Spleen (tissue), 11 donors: Measurements from ENCODE around the gene PTGES2. TPM values are rescaled to one million over a fixed set of nuclear protein-coding genes. Genes with fewer than 3 reads are reported as not detected.
A peak's percentile ranks its signal among the peaks of the same experiment; 100 is the strongest.

Source experiments
- DNase-seq: peaks from one replicate; pipeline ENCODE4 v3.0.0-alpha.2; 2020
- H3K27ac ChIP-seq, 8 donors: fragments of 200-600 bp; sonication (generic) in 7 of 8; 1 replicate in 4 of 8; 2 replicates in 4 of 8; pipeline versions ENCODE4 v1.5.0 to v1.8.0; 2016 to 2021; ENCODE audit warnings: inconsistent platforms in 4 of 8, mild to moderate bottlenecking in 4 of 8, moderate library complexity in 1 of 8
- H3K27me3 ChIP-seq, 7 donors: fragments of 200-600 bp; sonication (generic) in 6 of 7; replicated peaks in 1 of 7; 1 replicate in 4 of 7; 2 replicates in 3 of 7; pipeline versions ENCODE4 v1.5.0 to v1.8.0; 2016 to 2021; ENCODE audit warnings: inconsistent platforms in 3 of 7, mild to moderate bottlenecking in 1 of 7
- H3K36me3 ChIP-seq, 6 donors: fragments of 200-600 bp; sonication (generic) in 5 of 6; 1 replicate in 4 of 6; 2 replicates in 2 of 6; pipeline versions ENCODE4 v1.5.0 to v1.8.0; 2016 to 2021; ENCODE audit warnings: inconsistent platforms in 2 of 6
- H3K4me1 ChIP-seq, 6 donors: fragments of 200-600 bp; sonication (generic) in 5 of 6; 1 replicate in 3 of 6; 2 replicates in 3 of 6; pipeline versions ENCODE4 v1.5.0 to v1.8.0; 2016 to 2021; ENCODE audit warnings: inconsistent platforms in 3 of 6
- H3K4me3 ChIP-seq, 8 donors: fragments of 200-600 bp; sonication (generic) in 7 of 8; 1 replicate in 4 of 8; 2 replicates in 4 of 8; pipeline versions ENCODE4 v1.5.0 to v1.8.0; 2016 to 2021; ENCODE audit warnings: inconsistent platforms in 4 of 8, mild to moderate bottlenecking in 4 of 8, moderate library complexity in 2 of 8
- H3K9me3 ChIP-seq, 8 donors: fragments of 200-600 bp; sonication (generic) in 7 of 8; 1 replicate in 4 of 8; 2 replicates in 4 of 8; pipeline versions ENCODE4 v1.5.0 to v1.8.0; 2016 to 2021; ENCODE audit warnings: inconsistent platforms in 4 of 8
- POLR2A ChIP-seq, 3 donors: fragments of 450-650 bp; IDR thresholded peaks; one replicate each; pipeline ENCODE4 v1.5.1; 2017; ENCODE audit warnings: antibody characterized with exemption in 3 of 3, mild to moderate bottlenecking in 1 of 3
- POLR2AphosphoS5 ChIP-seq, 3 donors: sonication (generic); formaldehyde crosslinking; IDR thresholded peaks; one replicate each; pipeline ENCODE4 v1.5.1; 2017; ENCODE audit warnings: antibody characterized with exemption in 3 of 3
- WGBS, 5 donors: extraction: QIAGEN DNeasy Blood & Tissue Kit in 3 of 5; methylation state at CpG; one replicate each; pipeline versions ENCODE4 v1.1.5 to v1.1.7; 2013 to 2018; 5-methylcytosine and 5-hydroxymethylcytosine counted together
- intact Hi-C: fragments of 100-400 bp; cut with DNase I; formaldehyde crosslinking; loops from one replicate; pipeline ENCODE4 v1.15.0; 2023; ENCODE audit warnings: low total_unique reads
- polyA plus RNA-seq, 3 donors: library from polyadenylated mRNA; stranded (reverse); fragments of 200-250 nt; gene quantifications; one replicate each; pipeline ENCODE4 v1.2.1, GENCODE V29; 2013
- total RNA-seq, 7 donors: library from RNA; depleted of rRNA in 3 of 7; stranded (reverse); fragments of >200 nt in 3 of 7; fragmentation: NEBNext Ultra II Directional in 4 of 7; extraction: Animal tissue kit (Norgen Biotek cat#: 25700) in 4 of 7; gene quantifications; one replicate each; pipeline versions ENCODE4 v1.1.0 to v1.2.1, GENCODE V29; 2016 to 2021
- TF ChIP-seq, protein P1 (sequence below), 11 experiments: fragments of 200-600 bp in 7 of 11; fragments of 450-650 bp in 4 of 11; sonication (generic) in 4 of 11; IDR thresholded peaks in 8 of 11; conservative IDR thresholded peaks in 3 of 11; 1 replicate in 7 of 11; 2 replicates in 4 of 11; pipeline versions ENCODE4 v1.4.0 to v1.8.0; 2016 to 2021; ENCODE audit warnings: antibody characterized with exemption in 11 of 11, inconsistent platforms in 4 of 11, mild to moderate bottlenecking in 1 of 11
- donor health status: healthy with polysubstance abuse.
- donor health status: DM: no; HTN: no; CAD: no; lungs with moderate emphysema.
- donor health status: DM: no; HTN: no; CAD: no.
- donor health status: Bipolar disorder and iron deficiency.
- donor health status: healthy.
- donor health status: DM: no; HTN: no; CAD: no.
- donor health status: DM: yes; HTN: yes; CAD: no.

PTGES2 gene
- total and polyA plus RNA-seq, 10 donors, result 45.2 to 71.2 (median 56.5) TPM

DNA sequence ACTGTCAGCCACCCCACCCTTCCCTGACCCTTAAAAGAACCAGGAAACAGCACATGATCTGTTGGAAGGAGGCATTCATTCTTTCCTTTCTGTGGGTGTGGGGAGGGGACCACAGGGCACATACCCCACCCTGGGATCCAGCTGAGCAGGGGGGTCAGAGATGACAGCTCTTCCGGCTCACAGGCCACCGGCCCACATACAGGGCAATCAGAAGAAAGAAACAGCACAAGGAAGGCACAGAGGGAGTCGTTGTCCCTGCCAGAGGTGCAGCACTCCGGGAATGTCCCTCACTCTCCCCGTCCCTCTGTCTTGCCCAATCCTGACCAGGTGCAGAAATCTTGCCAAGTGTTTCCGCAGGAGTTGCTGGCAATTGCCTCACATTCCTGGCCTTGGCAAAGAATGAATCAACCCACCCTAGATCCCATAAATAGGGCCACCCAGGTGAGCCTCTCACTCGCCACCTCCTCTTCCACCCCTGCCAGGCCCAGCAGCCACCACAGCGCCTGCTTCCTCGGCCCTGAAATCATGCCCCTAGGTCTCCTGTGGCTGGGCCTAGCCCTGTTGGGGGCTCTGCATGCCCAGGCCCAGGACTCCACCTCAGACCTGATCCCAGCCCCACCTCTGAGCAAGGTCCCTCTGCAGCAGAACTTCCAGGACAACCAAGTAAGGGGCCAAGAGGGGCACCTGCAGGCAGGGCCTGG is 21.6 kb upstream of the PTGES2 start, which contains the start of gene LCN2:
Gene LCN2, plus strand, starts transcription at position 453 of the 701 bp plus-strand sequence. Its CDS starts 73 bp downstream, at position 526.
- whole genome bisulfite sequencing, 5 donors, result 56 to 88% (median 72%) methylated on average over 9 of the region's 9 CpGs
- intact Hi-C loops, result no loop called here
- peak within 1 kb of the TSS in 5 of 8 donors; percentile 16 to 73 (median 58) for H3K27ac ChIP-seq
- DNase-seq, result peak; percentile 66
- no peak for TF ChIP-seq POLR2A (IDR thresholded peaks at IDR 0.05)
- TF ChIP-seq, protein P1, sequence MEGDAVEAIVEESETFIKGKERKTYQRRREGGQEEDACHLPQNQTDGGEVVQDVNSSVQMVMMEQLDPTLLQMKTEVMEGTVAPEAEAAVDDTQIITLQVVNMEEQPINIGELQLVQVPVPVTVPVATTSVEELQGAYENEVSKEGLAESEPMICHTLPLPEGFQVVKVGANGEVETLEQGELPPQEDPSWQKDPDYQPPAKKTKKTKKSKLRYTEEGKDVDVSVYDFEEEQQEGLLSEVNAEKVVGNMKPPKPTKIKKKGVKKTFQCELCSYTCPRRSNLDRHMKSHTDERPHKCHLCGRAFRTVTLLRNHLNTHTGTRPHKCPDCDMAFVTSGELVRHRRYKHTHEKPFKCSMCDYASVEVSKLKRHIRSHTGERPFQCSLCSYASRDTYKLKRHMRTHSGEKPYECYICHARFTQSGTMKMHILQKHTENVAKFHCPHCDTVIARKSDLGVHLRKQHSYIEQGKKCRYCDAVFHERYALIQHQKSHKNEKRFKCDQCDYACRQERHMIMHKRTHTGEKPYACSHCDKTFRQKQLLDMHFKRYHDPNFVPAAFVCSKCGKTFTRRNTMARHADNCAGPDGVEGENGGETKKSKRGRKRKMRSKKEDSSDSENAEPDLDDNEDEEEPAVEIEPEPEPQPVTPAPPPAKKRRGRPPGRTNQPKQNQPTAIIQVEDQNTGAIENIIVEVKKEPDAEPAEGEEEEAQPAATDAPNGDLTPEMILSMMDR (IDR thresholded peaks at IDR 0.05 in 8 of 11, conservative IDR thresholded peaks at IDR 0.05 in 3 of 11), result no peak
- TF ChIP-seq POLR2AphosphoS5 (IDR thresholded peaks at IDR 0.05), result no peak
- no peaks in the 10 kb centered on the region for H3K9me3 ChIP-seq
- no peaks in the 10 kb centered on the region for H3K27me3 ChIP-seq
- peaks cover 0 to 51% (median 7%) of the 10 kb centered on the region in 6 donors for H3K4me1 ChIP-seq
- peak within 1 kb of the TSS in 1 of 8 donors; percentile 15 for H3K4me3 ChIP-seq
- H3K36me3 ChIP-seq, result no peaks in the 10 kb centered on the region

DNA sequence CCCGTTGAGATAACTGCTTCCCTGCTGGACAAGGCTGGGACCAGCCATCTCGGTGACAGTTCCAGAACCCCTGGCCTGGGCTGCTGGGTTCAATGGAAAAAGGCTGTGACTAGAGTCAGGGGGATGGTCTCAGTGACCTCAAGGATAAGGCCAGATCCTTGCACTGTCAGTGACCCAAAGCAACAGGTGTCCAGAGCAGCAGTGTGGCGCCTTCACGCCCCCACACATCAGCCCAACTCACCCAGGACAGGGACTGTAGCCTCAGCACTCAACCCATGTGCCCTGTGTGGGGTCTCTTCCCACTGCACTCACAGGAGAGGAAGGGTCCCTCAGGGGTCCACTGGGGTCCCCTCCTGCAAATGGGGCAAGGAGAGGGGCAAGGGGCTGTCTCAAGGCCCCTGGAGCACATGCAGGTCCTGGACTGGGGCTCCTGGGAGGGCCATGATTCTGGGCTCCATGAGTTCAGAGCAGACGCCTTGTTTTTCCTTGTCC is 21.0 kb upstream of the PTGES2 start:
- H3K9me3 ChIP-seq, result no peaks in the 10 kb centered on the region
- DNase-seq, result peak; percentile 65
- 74 to 93% (median 89%) methylated on average over 3 to 5 of the region's 5 CpGs for WGBS, 5 donors
- intact Hi-C loops, result no loop called here
- H3K27me3 ChIP-seq, result no peaks in the 10 kb centered on the region
- TF ChIP-seq POLR2A (IDR thresholded peaks at IDR 0.05) (no peak), POLR2AphosphoS5 (IDR thresholded peaks at IDR 0.05) (no peak)
- TF ChIP-seq, protein P1 (IDR thresholded peaks at IDR 0.05 in 8 of 11, conservative IDR thresholded peaks at IDR 0.05 in 3 of 11), result no peak
- H3K4me3 ChIP-seq, result no peak overlapping the region
- peaks cover 0 to 57% (median 7%) of the 10 kb centered on the region in 6 donors for H3K4me1 ChIP-seq
- H3K27ac ChIP-seq, result peak overlapping the region in 3 of 8 donors; percentile 52 to 73 (median 69)
- no peaks in the 10 kb centered on the region for H3K36me3 ChIP-seq

DNA sequence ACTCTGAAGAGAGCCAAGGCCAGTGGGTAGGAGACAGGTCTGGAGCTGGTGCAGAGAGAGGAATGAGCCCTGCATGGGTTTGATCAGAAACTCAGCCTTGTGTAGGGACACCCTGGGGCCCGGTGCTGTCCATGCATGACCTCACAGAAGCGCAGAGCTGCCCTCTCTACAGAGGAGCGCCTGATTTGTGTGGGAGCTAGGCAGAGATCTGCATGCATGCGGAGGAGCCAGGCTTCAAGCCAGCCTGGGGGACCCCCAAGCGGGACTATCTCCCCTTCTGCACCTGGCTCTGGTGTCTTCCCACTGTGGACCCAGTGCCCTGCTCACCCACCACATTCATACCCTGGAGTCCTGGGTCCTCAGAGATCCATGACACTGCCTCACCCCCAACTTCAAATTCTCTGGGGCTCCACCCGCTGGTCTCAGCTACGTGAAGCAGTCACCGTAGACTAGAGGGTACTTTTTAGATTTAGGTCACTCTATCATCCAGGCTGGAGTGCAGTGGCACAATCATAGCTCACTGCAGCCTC is 19.1 kb upstream of the PTGES2 start:
- TF ChIP-seq POLR2A (IDR thresholded peaks at IDR 0.05), result no peak
- no peak for TF ChIP-seq POLR2AphosphoS5 (IDR thresholded peaks at IDR 0.05)
- no peak overlapping the region for H3K4me3 ChIP-seq
- intact Hi-C loops, result no loop called here
- no peaks in the 10 kb centered on the region for H3K9me3 ChIP-seq
- peaks cover 0 to 67% (median 7%) of the 10 kb centered on the region in 6 donors for H3K4me1 ChIP-seq
- H3K27me3 ChIP-seq, result no peaks in the 10 kb centered on the region
- whole genome bisulfite sequencing, 5 donors, result 83 to 95% (median 89%) methylated on average over 3 to 8 of the region's 8 CpGs
- H3K36me3 ChIP-seq, result no peaks in the 10 kb centered on the region
- peak; percentile 40 for DNase-seq
- no peak overlapping the region for H3K27ac ChIP-seq

DNA sequence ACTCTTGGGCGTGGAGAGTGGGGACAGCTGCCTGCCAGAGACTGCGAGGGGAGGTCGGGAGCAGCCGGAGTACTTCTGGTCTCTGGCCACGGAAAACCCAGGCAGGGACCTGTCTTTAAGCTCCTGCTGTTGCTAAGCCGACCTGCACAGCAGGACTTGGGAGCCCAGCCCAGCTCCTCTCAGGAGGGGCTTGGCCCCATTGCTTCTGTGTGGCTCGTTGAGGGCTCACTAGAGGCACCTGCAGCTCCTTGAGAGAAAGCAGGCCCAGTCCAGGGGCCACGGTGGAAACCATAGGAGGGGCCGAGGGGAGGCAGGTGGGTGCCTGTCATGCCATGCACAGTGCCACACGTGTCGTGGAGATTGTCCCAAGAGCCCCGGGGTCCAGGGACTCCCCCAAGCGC is 18.4 kb upstream of the PTGES2 start:
- TF ChIP-seq POLR2A (IDR thresholded peaks at IDR 0.05) (no peak), POLR2AphosphoS5 (IDR thresholded peaks at IDR 0.05) (no peak)
- TF ChIP-seq, protein P1 (IDR thresholded peaks at IDR 0.05 in 8 of 11, conservative IDR thresholded peaks at IDR 0.05 in 3 of 11), result no peak
- peaks cover 0 to 62% (median 7%) of the 10 kb centered on the region in 6 donors for H3K4me1 ChIP-seq
- no peak overlapping the region for H3K4me3 ChIP-seq
- no peak overlapping the region for H3K27ac ChIP-seq
- intact Hi-C loops, result no loop called here
- H3K27me3 ChIP-seq, result no peaks in the 10 kb centered on the region
- no peaks in the 10 kb centered on the region for H3K36me3 ChIP-seq
- 64 to 91% (median 88%) methylated on average over 3 to 13 of the region's 13 CpGs for WGBS, 5 donors
- H3K9me3 ChIP-seq, result no peaks in the 10 kb centered on the region
- peak; percentile 56 for DNase-seq
